Measurements from ENCODE around the gene LRRC42. TPM values are rescaled to one million over a fixed set of nuclear protein-coding genes. Genes with fewer than 3 reads are reported as not detected.
A peak's percentile ranks its signal among the peaks of the same experiment; 100 is the strongest.

The LRRC42 gene
- total RNA-seq, 1 donor from 2014 or later, result 69.1 TPM

DNA sequence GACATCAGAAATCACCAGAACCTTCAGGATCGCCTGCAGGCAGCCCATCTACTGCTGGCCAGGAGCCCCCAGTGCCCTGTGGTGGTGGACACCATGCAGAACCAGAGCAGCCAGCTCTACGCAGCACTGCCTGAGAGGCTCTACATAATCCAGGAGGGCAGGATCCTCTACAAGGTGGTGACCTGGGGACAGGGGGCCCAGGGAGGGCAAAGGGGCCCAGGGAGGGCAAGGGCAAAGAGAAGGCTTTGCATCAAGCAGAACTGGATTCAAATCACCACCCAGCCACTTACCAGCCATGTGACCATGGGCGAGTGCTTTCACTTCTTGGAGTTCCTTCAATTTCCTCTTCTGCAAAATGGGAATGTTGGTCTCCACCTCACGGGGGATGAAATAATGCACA lies 40.0 kb upstream of the LRRC42 start:
- no peak overlapping the region for H2AFZ ChIP-seq (replicated peaks)
- no peaks in the 10 kb centered on the region for H4K20me1 ChIP-seq (ENCODE audit: low read depth)

DNA sequence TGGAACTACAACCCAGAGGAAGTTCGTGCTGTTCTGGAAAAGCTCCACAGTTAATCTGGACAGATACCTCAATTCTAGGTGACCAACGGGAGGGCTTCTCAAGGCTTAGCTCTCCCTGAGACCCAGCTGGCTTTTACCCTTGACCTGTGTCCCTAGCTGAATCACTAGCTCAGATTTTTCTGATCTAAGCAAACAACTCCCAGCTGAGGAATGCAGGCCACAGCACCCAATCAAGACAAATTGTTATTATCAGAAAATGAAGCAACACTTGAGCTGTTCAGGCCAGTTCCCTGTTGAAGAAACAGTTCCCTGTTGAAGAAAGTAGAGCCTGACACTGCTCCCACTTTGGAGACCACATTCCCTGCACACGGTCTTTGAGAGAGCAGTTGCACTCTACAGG lies 36.2 kb upstream of the LRRC42 start:
- H3K4me3 Mint-ChIP-seq, result no peak overlapping the region
- no peak overlapping the region for H3K4me2 ChIP-seq

More for the DNA sequence above, 40.0 kb upstream of the LRRC42 start:
- no peak overlapping the region for H3K27ac ChIP-seq
- no peaks in the 10 kb centered on the region for H3K4me1 ChIP-seq
- no peak overlapping the region for H3K4me3 Mint-ChIP-seq
- no peaks in the 10 kb centered on the region for H3K79me2 ChIP-seq (ENCODE audit: low read depth)
- no peaks in the 10 kb centered on the region for H3K27me3 ChIP-seq
- H3K4me2 ChIP-seq, result no peak overlapping the region
- peaks cover 13% of the 10 kb centered on the region for H3K4me1 Mint-ChIP-seq
- H3K9me3 ChIP-seq (ENCODE audit: low read depth), result no peaks in the 10 kb centered on the region
- no peak for DNase-seq (ENCODE audit: low spot score)
- no peaks in the 10 kb centered on the region for H3K36me3 Mint-ChIP-seq
- no peaks in the 10 kb centered on the region for H3K36me3 ChIP-seq
- no peaks in the 10 kb centered on the region for H3F3A ChIP-seq (ENCODE audit: low read depth)
- no peak overlapping the region for H3K4me3 ChIP-seq
- H3K9me3 Mint-ChIP-seq, result no peaks in the 10 kb centered on the region
- TF ChIP-seq, protein P1, sequence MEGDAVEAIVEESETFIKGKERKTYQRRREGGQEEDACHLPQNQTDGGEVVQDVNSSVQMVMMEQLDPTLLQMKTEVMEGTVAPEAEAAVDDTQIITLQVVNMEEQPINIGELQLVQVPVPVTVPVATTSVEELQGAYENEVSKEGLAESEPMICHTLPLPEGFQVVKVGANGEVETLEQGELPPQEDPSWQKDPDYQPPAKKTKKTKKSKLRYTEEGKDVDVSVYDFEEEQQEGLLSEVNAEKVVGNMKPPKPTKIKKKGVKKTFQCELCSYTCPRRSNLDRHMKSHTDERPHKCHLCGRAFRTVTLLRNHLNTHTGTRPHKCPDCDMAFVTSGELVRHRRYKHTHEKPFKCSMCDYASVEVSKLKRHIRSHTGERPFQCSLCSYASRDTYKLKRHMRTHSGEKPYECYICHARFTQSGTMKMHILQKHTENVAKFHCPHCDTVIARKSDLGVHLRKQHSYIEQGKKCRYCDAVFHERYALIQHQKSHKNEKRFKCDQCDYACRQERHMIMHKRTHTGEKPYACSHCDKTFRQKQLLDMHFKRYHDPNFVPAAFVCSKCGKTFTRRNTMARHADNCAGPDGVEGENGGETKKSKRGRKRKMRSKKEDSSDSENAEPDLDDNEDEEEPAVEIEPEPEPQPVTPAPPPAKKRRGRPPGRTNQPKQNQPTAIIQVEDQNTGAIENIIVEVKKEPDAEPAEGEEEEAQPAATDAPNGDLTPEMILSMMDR (IDR thresholded peaks at IDR 0.05), result no peak
- TF ChIP-seq EZH2 (IDR thresholded peaks at IDR 0.05), result no peak
- TF ChIP-seq EZH2phosphoT487 (IDR thresholded peaks at IDR 0.05), result no peak
- no peaks in the 10 kb centered on the region for H3K27me3 Mint-ChIP-seq (ENCODE audit: insufficient read depth, low read depth)
- no peak overlapping the region for H3K27ac Mint-ChIP-seq
- H3K9ac ChIP-seq, result no peak overlapping the region

DNA sequence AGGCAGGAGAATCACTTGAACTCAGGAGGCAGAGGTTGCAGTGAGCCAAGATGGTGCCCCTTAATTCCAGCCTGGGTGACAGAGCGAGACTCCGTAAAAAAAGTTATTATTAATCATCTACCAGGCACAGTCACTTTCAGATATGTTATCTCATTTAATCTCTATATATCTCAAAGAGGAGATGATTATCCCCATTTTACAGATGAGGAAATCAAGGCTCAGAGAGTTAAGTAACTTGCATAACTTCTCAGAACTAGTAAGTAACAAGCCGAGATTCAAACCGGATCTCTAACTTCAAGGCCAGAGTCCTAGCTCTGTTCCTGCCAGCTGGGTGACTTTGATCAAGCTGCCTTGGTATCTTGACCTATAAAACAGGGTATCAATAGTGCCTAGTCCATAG lies 34.7 kb upstream of the LRRC42 start:
- Histone ChIP-seq H2AFZ (replicated peaks) (no peak overlapping the region), H3K79me2 (ENCODE audit: low read depth) (no peaks in the 10 kb centered on the region), H3K9ac (no peak overlapping the region), H3K36me3 (no peaks in the 10 kb centered on the region), H3K4me1 (peaks cover 18% of the 10 kb centered on the region), H3K27me3 (no peaks in the 10 kb centered on the region), H3F3A (ENCODE audit: low read depth) (no peaks in the 10 kb centered on the region), H3K4me2 (no peak overlapping the region), H3K4me3 (no peak overlapping the region), H4K20me1 (ENCODE audit: low read depth) (no peaks in the 10 kb centered on the region), H3K9me3 (ENCODE audit: low read depth) (no peaks in the 10 kb centered on the region), H3K27ac (no peak overlapping the region)
- no peak for DNase-seq (ENCODE audit: low spot score)
- Mint-ChIP-seq H3K9me3 (no peaks in the 10 kb centered on the region), H3K27me3 (ENCODE audit: insufficient read depth, low read depth) (no peaks in the 10 kb centered on the region), H3K27ac (no peak overlapping the region), H3K4me1 (peaks cover 7% of the 10 kb centered on the region), H3K4me3 (no peak overlapping the region), H3K36me3 (peaks cover 6% of the 10 kb centered on the region)
- TF ChIP-seq EZH2 (IDR thresholded peaks at IDR 0.05), result no peak
- TF ChIP-seq, protein P1 (IDR thresholded peaks at IDR 0.05), result no peak

More for the DNA sequence above, 36.2 kb upstream of the LRRC42 start:
- no peak for DNase-seq (ENCODE audit: low spot score)
- Histone ChIP-seq H3K9ac (no peak overlapping the region), H3K4me1 (peaks cover 18% of the 10 kb centered on the region), H3K27ac (no peak overlapping the region), H3K36me3 (no peaks in the 10 kb centered on the region), H3F3A (ENCODE audit: low read depth) (no peaks in the 10 kb centered on the region), H3K79me2 (ENCODE audit: low read depth) (no peaks in the 10 kb centered on the region), H3K9me3 (ENCODE audit: low read depth) (no peaks in the 10 kb centered on the region), H4K20me1 (ENCODE audit: low read depth) (no peaks in the 10 kb centered on the region), H3K27me3 (no peaks in the 10 kb centered on the region), H3K4me3 (no peak overlapping the region), H2AFZ (replicated peaks) (no peak overlapping the region)
- TF ChIP-seq EZH2phosphoT487 (IDR thresholded peaks at IDR 0.05), result no peak
- TF ChIP-seq EZH2 (IDR thresholded peaks at IDR 0.05), result no peak
- TF ChIP-seq, protein P1 (IDR thresholded peaks at IDR 0.05), result no peak
- Mint-ChIP-seq H3K9me3 (no peaks in the 10 kb centered on the region), H3K4me1 (peaks cover 7% of the 10 kb centered on the region), H3K27ac (peak overlapping the region; percentile 3), H3K36me3 (peaks cover 4% of the 10 kb centered on the region), H3K27me3 (ENCODE audit: insufficient read depth, low read depth) (no peaks in the 10 kb centered on the region)
